Esophagus squamous epithelium (tissue), 4 donors: ENCODE results near the gene NCK1.

ENCODE experiments used
- CTCF ChIP-seq, 6 experiments: fragments of 450-650 bp in 4 of 6; fragments of 200-600 bp in 2 of 6; sonication (generic) in 2 of 6; IDR thresholded peaks; one replicate each; pipeline ENCODE4 v1.5.1; 2016 to 2019; ENCODE audit warnings: antibody characterized with exemption in 6 of 6, mild to moderate bottlenecking in 4 of 6, moderate library complexity in 4 of 6
- POLR2A ChIP-seq, 4 donors: fragments of 450-650 bp; IDR thresholded peaks; one replicate each; pipeline ENCODE4 v1.6.1; 2017; ENCODE audit warnings: antibody characterized with exemption in 4 of 4, mild to moderate bottlenecking in 4 of 4, moderate library complexity in 3 of 4

GRCh38 chr3:136950623-136951022 lies 88.6 kb downstream of the NCK1 start:
- TF ChIP-seq CTCF (IDR thresholded peaks at IDR 0.05): no peak
- no peak for TF ChIP-seq POLR2A (IDR thresholded peaks at IDR 0.05)
